HEK293T (cell line): ENCODE measurements around the gene ATP2B1.

Source experiments
- ARNT ChIP-seq: fragments of 450-650 bp; IDR thresholded peaks from 2 replicates; pipeline ENCODE4 v1.6.1; 2017; ENCODE audit warnings: mild to moderate bottlenecking
- BHLHE40 ChIP-seq: fragments of 450-650 bp; IDR thresholded peaks from 2 replicates; pipeline ENCODE4 v1.6.1; 2016; ENCODE audit warnings: mild to moderate bottlenecking, moderate library complexity, borderline replicate concordance
- ELF4 ChIP-seq: fragments of 450-650 bp; IDR thresholded peaks from 2 replicates; pipeline ENCODE4 v1.6.1; 2017; ENCODE audit warnings: antibody characterized with exemption
- FOXA1 ChIP-seq: fragments of 450-650 bp; IDR thresholded peaks from 2 replicates; pipeline ENCODE4 v1.6.1; 2016; ENCODE audit warnings: mild to moderate bottlenecking
- FOXK2 ChIP-seq: fragments of 450-650 bp; IDR thresholded peaks from 2 replicates; pipeline ENCODE4 v1.6.1; 2016; ENCODE audit warnings: mild to moderate bottlenecking
- FOXM1 ChIP-seq: fragments of 450-650 bp; IDR thresholded peaks from 2 replicates; pipeline ENCODE4 v1.6.1; 2017; ENCODE audit warnings: mild to moderate bottlenecking, borderline replicate concordance
- NFRKB ChIP-seq: fragments of 450-650 bp; IDR thresholded peaks from 2 replicates; pipeline ENCODE4 v1.6.1; 2016; ENCODE audit warnings: mild to moderate bottlenecking, moderate library complexity
- SP1 ChIP-seq: fragments of 450-650 bp; IDR thresholded peaks from 2 replicates; pipeline ENCODE4 v1.6.1; 2017
- SUZ12 ChIP-seq: fragments of 450-650 bp; IDR thresholded peaks from 2 replicates; pipeline ENCODE4 v1.6.1; 2016; ENCODE audit warnings: mild to moderate bottlenecking
- TARDBP ChIP-seq: fragments of 450-650 bp; IDR thresholded peaks from 2 replicates; pipeline ENCODE4 v1.6.1; 2016
- ZNF384 ChIP-seq: fragments of 450-650 bp; IDR thresholded peaks from 2 replicates; pipeline ENCODE4 v1.6.1; 2016
- TF ChIP-seq, protein P1 (sequence below): fragments of 450-650 bp; IDR thresholded peaks from 2 replicates; pipeline ENCODE4 v1.6.1; 2016

DNA sequence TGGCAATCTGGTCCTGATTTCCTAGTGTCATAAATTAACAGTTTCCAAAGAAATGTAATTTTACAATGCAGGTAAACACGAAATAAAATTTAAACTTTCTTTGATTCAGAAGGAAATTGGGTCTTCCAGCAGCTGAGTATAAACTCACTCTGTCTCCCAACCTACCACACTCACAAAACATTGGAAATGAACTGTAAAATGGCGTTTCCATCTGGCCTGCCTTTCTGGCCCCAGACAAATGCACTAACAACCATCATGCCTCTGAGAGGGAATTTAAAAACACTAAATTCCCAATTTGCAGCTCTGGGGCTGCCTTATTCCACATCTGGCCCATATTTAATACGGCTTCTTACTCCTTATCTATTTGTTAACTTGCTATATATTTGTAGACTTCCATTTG lies 19.3 kb downstream of the ATP2B1 start:
- TF ChIP-seq, protein P1, sequence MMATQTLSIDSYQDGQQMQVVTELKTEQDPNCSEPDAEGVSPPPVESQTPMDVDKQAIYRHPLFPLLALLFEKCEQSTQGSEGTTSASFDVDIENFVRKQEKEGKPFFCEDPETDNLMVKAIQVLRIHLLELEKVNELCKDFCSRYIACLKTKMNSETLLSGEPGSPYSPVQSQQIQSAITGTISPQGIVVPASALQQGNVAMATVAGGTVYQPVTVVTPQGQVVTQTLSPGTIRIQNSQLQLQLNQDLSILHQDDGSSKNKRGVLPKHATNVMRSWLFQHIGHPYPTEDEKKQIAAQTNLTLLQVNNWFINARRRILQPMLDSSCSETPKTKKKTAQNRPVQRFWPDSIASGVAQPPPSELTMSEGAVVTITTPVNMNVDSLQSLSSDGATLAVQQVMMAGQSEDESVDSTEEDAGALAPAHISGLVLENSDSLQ = no peak
- TF ChIP-seq FOXM1 = no peak
- no peak for TF ChIP-seq SUZ12
- no peak for TF ChIP-seq ZNF384
- no peak for TF ChIP-seq FOXK2
- TF ChIP-seq ARNT = no peak
- no peak for TF ChIP-seq TARDBP
- TF ChIP-seq SP1 = no peak
- no peak for TF ChIP-seq BHLHE40
- TF ChIP-seq NFRKB = no peak
- no peak for TF ChIP-seq FOXA1
- no peak for TF ChIP-seq ELF4
